ENCODE results near the gene SLC52A3.

The SLC52A3 gene

GRCh38 chr20:764255-764654, 4.0 kb downstream of the SLC52A3 start:
- DNase-seq, result no peak

DNA sequence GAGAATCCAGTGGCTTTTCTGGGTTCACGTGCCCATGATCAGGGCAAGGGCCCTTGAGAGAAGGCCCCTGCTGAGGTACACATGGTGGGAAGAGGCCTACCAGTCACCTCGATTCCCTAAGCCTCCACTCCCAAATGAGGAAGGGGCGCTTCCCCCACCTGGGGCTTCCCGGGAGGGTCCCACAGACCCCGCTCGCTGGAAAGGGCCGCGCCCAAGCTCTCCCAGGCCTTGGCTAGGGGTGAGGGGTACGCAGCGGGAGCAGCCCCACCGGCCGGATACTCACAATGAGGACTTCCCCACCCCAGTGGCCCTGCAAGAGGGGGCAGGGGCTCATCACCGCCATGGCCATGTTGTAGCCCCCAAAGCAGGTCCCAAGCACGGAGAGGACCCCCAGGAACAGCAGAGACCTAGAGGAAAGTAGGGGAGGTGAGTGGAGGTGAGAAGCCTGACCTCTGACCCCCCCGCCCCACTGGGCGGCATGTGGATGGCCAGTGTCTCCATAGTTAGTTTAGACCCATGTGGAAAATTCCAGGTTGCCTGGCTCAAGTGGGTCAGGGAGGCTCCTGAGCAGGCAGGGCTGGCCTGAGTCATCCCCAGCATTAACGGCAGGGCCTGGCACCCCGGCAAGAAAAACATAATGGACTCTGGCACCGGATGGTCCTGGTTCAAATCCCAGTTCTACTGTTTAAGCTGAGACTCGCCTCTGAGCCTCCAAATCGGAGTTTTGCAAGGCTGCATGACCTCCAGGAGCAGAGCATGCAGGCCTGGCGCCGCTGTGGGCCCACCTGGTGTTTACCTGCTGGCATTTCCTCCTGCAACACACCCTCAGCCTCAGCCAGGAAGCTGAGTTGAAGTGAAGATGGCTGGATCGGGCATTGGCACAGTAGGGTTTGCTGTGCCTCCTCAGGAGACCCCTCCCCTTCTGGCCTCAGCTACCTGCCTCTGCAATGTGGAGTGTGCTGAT, 6.6 kb downstream of the SLC52A3 start:
- DNase-seq, result no peak

DNA sequence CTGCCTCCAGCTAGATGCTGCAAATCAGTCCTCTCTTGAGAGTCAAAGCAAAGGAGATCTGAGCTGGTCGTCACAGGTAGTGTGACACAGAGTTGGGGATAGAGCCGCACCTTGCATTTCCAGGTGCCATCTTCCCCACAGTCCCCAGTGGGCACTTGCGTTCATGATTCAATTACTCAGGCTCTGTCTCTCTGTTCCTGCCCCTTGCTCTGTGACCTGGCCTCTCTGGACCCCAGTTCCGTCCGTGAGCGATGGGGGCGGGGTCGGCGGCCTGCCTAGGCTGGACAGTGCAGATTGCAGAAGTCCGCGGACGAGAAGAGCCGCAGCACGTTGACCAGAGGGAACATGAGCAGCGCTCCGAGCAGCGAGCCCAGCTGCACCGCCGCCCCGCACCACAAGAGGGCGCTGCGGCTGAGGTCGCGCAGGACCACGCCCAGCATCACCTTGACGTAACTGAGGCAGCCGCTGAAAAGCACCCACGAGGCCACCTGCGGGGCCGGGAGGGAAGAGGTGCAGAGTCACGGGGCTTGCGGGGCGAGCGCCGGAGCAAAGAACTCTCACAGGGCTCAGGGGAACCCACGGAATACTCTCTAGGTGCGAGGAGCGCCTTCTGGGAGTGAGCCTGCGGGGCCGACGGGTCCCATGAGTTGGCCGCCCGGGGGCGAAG, 7.4 kb downstream of the SLC52A3 start:
- DNase-seq, result peak; percentile 37

- no peak for DNase-seq
Measured at GRCh38 chr20:757506-757905, 10.8 kb downstream of the SLC52A3 start.

- DNase-seq, result no peak
Measured at GRCh38 chr20:755941-756340, 12.4 kb downstream of the SLC52A3 start.

- no peak for DNase-seq
Measured at GRCh38 chr20:754904-755303, 13.4 kb downstream of the SLC52A3 start.

GRCh38 chr20:753897-754635, 14.2 kb downstream of the SLC52A3 start:
- DNase-seq, result no peak

GRCh38 chr20:753136-753535, 15.2 kb downstream of the SLC52A3 start:
- DNase-seq, result peak; percentile 12

- DNase-seq, result no peak
Measured at GRCh38 chr20:752291-752690, 16.0 kb downstream of the SLC52A3 start.

- no peak for DNase-seq
Measured at GRCh38 chr20:751761-752160, 16.5 kb downstream of the SLC52A3 start.

- DNase-seq, result peak; percentile 30
Measured at GRCh38 chr20:750801-751200, 17.5 kb downstream of the SLC52A3 start.

GRCh38 chr20:745683-746301, 22.5 kb downstream of the SLC52A3 start:
- peak; percentile 40 for DNase-seq

DNA sequence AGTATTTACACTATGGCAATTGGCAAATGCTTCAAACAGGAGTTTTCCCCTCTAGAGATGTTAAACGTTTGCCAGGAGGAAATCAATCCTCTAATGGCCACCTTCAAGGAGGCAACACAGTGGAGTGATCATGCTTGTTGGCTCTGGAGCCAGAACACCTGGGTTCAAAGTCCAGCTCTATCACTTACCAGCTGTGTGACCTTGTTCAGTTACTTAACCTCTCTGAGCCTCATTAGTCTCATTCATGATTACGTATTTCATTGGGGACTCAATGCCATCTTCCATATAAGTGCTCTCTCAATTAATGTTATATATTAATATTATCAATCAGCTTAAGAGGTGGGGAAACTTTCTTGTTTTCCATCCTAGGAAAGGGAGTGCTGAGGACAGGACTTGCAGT, 26.1 kb downstream of the SLC52A3 start:
- no peak for DNase-seq

- no peak for DNase-seq
Measured at GRCh38 chr20:741620-742019, 26.7 kb downstream of the SLC52A3 start.

GRCh38 chr20:740162-740561, 28.1 kb downstream of the SLC52A3 start:
- no peak for DNase-seq

- no peak for DNase-seq
Measured at GRCh38 chr20:739736-740135, 28.6 kb downstream of the SLC52A3 start.

DNA sequence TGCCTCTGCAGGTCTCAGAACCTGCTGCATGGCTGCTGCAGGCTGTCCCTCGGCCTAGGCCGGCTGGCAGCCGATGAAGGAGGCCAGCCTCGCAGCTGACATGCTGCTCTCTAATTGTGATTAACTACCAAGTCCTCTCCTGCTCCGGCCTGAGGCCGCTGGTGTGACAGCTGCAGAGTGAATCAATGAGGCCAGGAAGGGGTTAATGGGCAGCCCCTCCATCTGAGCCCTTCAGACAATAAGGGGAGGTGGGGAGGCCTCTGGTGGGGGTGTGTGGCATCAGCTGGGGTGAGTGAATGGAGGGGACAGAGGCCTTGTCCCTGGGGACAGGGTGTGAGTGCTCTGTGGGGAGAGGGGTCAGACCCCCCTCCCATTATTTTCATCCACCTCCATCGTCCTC, 34.4 kb downstream of the SLC52A3 start:
- DNase-seq, result no peak

- no peak for DNase-seq
Measured at GRCh38 chr20:732727-733126, 35.6 kb downstream of the SLC52A3 start.

DNA sequence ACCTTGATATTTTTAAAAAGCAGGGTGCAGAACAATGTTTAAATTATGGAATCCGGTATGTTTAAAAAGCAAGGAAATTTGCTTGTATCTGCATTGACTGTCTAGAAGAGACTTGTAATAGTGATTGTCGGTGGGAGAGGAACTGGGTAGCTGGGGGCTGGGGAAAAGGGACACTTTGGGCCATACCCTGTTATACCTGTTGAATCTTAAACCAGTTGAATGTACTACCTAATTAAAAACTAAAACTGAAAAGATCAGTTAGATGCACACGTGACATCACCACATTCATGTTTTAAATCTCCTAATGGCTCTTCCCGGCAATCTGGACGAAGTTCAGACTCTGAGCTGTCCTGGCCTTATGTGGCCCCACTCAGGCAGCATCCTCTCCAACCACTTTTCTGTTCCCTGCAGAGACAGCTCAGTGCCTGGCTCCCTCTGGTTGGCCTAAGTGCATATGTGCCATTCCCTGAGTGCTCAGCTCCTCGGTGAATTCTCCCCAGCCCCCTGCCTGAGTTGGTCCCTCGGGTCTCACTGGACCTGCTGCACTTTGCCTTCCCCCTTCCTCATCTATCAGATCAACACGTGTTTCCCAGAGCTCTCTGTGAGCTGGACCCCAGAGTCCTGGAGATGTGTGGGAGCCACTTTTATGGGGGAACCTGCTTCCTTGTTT, 36.3 kb downstream of the SLC52A3 start:
- DNase-seq, result no peak

DNA sequence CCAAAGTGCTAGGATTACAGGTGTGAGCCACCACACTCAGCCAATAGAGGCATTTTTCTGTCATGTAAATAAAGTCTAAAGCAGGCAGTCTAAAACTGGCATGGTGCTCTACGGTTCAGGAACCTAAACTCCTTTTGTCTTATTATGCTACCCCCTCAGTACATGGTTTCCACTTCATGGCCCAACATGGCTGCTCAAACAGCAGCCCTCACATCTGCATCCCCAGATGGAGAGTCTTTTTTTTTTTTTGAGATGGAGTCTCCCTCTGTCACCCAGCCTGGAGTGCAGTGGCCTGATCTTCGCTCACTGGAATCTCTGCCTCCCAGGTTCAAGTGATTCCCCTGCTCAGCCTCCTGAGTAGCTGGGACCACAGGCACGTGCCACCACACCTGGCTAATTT, 38.3 kb downstream of the SLC52A3 start:
- DNase-seq, result no peak

- DNase-seq, result peak; percentile 83
Measured at GRCh38 chr20:728256-728944, 39.9 kb downstream of the SLC52A3 start.

GRCh38 chr20:726160-726559, 42.1 kb downstream of the SLC52A3 start:
- no peak for DNase-seq

Measured in hematopoietic multipotent progenitor cell treated with erythropoietin and hydrocortisone succinate and interleukin-3 and kit ligand, for 6 days (in vitro differentiated cells).